ENCODE measurements around the gene HOXB1.
A peak's percentile ranks its signal among the peaks of the same experiment; 100 is the strongest.
"Not testable (repeated sequence)": the region's sequence is repeated elsewhere in the genome, so short reads cannot be mapped to it uniquely, and the experiment has no call there.

The HOXB1 gene

GRCh38 chr17:48519427-48519826, 11.4 kb downstream of the HOXB1 start:
- DNase-seq (ENCODE audit: low read depth), result no peak

GRCh38 chr17:48517478-48517877, 13.3 kb downstream of the HOXB1 start:
- no peak for DNase-seq (ENCODE audit: low read depth)

GRCh38 chr17:48515925-48516900, 14.6 kb downstream of the HOXB1 start:
- DNase-seq (ENCODE audit: low read depth), result no peak

GRCh38 chr17:48514477-48514876, 16.3 kb downstream of the HOXB1 start:
- peak; percentile 62 for DNase-seq (ENCODE audit: low read depth)

GRCh38 chr17:48513666-48514455, 16.9 kb downstream of the HOXB1 start:
- DNase-seq (ENCODE audit: low read depth), result peak; percentile 51

GRCh38 chr17:48513097-48513496, 17.7 kb downstream of the HOXB1 start:
- peak; percentile 48 for DNase-seq (ENCODE audit: low read depth)

GRCh38 chr17:48510761-48511604, 19.8 kb downstream of the HOXB1 start:
- peak; percentile 77 for DNase-seq (ENCODE audit: low read depth)

- no peak for DNase-seq (ENCODE audit: low read depth)
These were observed 20.4 kb downstream of the HOXB1 start for GRCh38 chr17:48510381-48510760.

- DNase-seq (ENCODE audit: low read depth), result not testable (repeated sequence)
These were observed 21.1 kb downstream of the HOXB1 start for GRCh38 chr17:48509708-48510107.

- no peak for DNase-seq (ENCODE audit: low read depth)
These were observed 24.6 kb downstream of the HOXB1 start for GRCh38 chr17:48506246-48506645.

GRCh38 chr17:48505788-48506187, 25.0 kb downstream of the HOXB1 start:
- peak; percentile 83 for DNase-seq (ENCODE audit: low read depth)

- DNase-seq (ENCODE audit: low read depth), result no peak
These were observed 25.9 kb downstream of the HOXB1 start for GRCh38 chr17:48504953-48505352.

GRCh38 chr17:48503747-48504146, 27.1 kb downstream of the HOXB1 start:
- DNase-seq (ENCODE audit: low read depth), result peak; percentile 90

GRCh38 chr17:48502901-48503300, 27.9 kb downstream of the HOXB1 start:
- DNase-seq (ENCODE audit: low read depth), result no peak

- DNase-seq (ENCODE audit: low read depth), result no peak
These were observed 28.5 kb downstream of the HOXB1 start for GRCh38 chr17:48502312-48502711.

GRCh38 chr17:48500435-48501426, 30.1 kb downstream of the HOXB1 start:
- peak; percentile 64 for DNase-seq (ENCODE audit: low read depth)

- DNase-seq (ENCODE audit: low read depth), result peak; percentile 33
These were observed 30.9 kb downstream of the HOXB1 start for GRCh38 chr17:48499735-48500434.

- peak; percentile 35 for DNase-seq (ENCODE audit: low read depth)
These were observed 31.6 kb downstream of the HOXB1 start for GRCh38 chr17:48499248-48499647.

GRCh38 chr17:48498164-48498850, 32.5 kb downstream of the HOXB1 start:
- DNase-seq (ENCODE audit: low read depth), result no peak
